Measurements from ENCODE around the gene RIMS4. TPM values are rescaled to one million over a fixed set of nuclear protein-coding genes. Genes with fewer than 3 reads are reported as not detected.
A peak's percentile ranks its signal among the peaks of the same experiment; 100 is the strongest.

RIMS4 gene
- total RNA-seq, 1 donor from 2014 or later = not detected

GRCh38 chr20:44703183-44703925 is 107.0 kb downstream of the RIMS4 start:
- no peak for DNase-seq (ENCODE audit: low read depth, low spot score)

GRCh38 chr20:44702776-44703175 is 107.6 kb downstream of the RIMS4 start:
- peak; percentile 78 for DNase-seq (ENCODE audit: low read depth, low spot score)

DNA sequence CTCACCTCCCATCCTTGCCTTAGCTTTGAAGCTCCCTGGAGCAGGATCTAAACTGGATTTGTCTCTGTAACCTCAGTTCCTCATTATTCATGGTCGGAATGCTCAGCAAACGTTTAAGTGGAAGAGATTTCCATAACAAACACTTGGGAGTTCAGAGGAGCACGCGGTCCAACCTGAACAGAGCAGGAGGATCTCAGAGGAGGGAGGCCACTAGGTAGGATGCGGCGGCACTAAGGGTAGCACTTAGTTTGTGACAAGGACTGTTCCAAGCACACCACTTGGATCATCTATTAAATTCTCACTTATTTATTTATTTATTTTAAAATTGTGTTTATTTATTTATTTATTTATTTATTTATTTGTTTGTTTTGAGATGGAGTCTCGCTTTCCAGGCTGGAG is 108.5 kb downstream of the RIMS4 start:
- DNase-seq (ENCODE audit: low read depth, low spot score) = no peak

Other genes starting within 250 kb of the RIMS4 start
- gene PKIG, start 228.0 kb downstream of the RIMS4 start, total RNA-seq = 179 and 326 TPM in 2 replicates
- gene ADA, start 158.8 kb downstream of the RIMS4 start, total RNA-seq = 16.7 and 22.4 TPM in 2 replicates
- not detected in 2 replicates for gene CCN5, start 95.2 kb downstream of the RIMS4 start, total RNA-seq
- not detected in 2 replicates for gene KCNK15, start 64.7 kb downstream of the RIMS4 start, total RNA-seq
- 129 and 135 TPM in 2 replicates for gene YWHAB, start 75.2 kb upstream of the RIMS4 start, total RNA-seq
- 1.6 and 3.3 TPM in 2 replicates for gene PABPC1L, start 99.5 kb upstream of the RIMS4 start, total RNA-seq
- gene TOMM34, start 149.9 kb upstream of the RIMS4 start, total RNA-seq = 38.0 and 39.2 TPM in 2 replicates
- gene STK4, start 156.0 kb upstream of the RIMS4 start, total RNA-seq = 23.4 and 30.1 TPM in 2 replicates

All from pulmonary artery endothelial cell (primary cell).